Thyroid gland (tissue), 4 donors: Measurements from ENCODE around the gene ZBTB48.

Experiments used
- CTCF ChIP-seq, 6 experiments: fragments of 200-600 bp in 3 of 6; fragments of 450-650 bp in 3 of 6; sonication (generic) in 3 of 6; IDR thresholded peaks; one replicate each; pipeline ENCODE4 v1.5.1; 2016 to 2019; ENCODE audit warnings: antibody characterized with exemption in 6 of 6, mild to moderate bottlenecking in 2 of 6, inconsistent platforms in 1 of 6, moderate library complexity in 1 of 6
- POLR2A ChIP-seq, 2 donors: fragments of 450-650 bp; IDR thresholded peaks; one replicate each; pipeline ENCODE4 v1.6.1; 2017; ENCODE audit warnings: antibody characterized with exemption in 2 of 2, mild to moderate bottlenecking in 2 of 2, moderate library complexity in 1 of 2

GRCh38 chr1:6597777-6598131 lies 18.0 kb downstream of the ZBTB48 start:
- TF ChIP-seq CTCF (IDR thresholded peaks at IDR 0.05) (no peak), POLR2A (IDR thresholded peaks at IDR 0.05) (no peak)
